Astrocyte of the spinal cord (primary cell): Measurements from ENCODE around the gene LTA.

Experiments
- DNase-seq: peaks from one replicate; pipeline ENCODE4 v3.0.0; 2011; ENCODE audit warnings: low read depth, low spot score
- H3K4me3 ChIP-seq: 2 replicates; pipeline ENCODE4 v1.5.1; 2011; ENCODE audit warnings: low read depth, mild to moderate bottlenecking, low read length, moderate library complexity
- CTCF ChIP-seq: IDR thresholded peaks from 2 replicates; pipeline ENCODE4 v1.5.1; 2012; ENCODE audit warnings: low read depth, mild to moderate bottlenecking, low read length, inconsistent platforms
- in situ Hi-C: cut with HindIII; loops from 2 replicates; pipeline ENCODE4 v1.10.0; 2017; ENCODE audit warnings: low sequenced_read_pairs

The LTA gene

GRCh38 chr6:31530659-31531058 is 41.4 kb upstream of the LTA start:
- no peak for DNase-seq
- no peak for TF ChIP-seq CTCF
- in situ Hi-C loops = no loop called here
- H3K4me3 ChIP-seq = no peak overlapping the region

DNA sequence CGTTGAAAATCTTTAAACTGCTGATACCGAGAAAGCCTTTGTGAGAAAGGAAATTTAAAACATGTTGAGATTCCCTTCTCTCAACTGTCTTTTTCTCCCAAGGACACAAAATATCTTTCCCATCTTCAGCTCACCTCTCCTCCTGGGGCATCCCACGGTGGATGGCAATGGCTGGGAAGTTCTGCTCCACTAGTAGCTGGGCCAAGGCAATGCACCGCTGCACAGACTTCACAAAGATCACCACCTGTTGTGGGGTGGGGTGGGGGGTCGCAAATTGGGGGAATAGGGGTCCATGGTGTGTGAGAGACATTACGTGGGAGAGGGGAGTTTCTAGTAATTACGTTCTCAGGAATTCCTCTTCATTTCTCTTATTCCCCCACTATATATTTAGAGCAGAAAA is 40.9 kb upstream of the LTA start:
- H3K4me3 ChIP-seq = no peak overlapping the region
- no peak for TF ChIP-seq CTCF
- no peak for DNase-seq
- in situ Hi-C loops = no loop called here

DNA sequence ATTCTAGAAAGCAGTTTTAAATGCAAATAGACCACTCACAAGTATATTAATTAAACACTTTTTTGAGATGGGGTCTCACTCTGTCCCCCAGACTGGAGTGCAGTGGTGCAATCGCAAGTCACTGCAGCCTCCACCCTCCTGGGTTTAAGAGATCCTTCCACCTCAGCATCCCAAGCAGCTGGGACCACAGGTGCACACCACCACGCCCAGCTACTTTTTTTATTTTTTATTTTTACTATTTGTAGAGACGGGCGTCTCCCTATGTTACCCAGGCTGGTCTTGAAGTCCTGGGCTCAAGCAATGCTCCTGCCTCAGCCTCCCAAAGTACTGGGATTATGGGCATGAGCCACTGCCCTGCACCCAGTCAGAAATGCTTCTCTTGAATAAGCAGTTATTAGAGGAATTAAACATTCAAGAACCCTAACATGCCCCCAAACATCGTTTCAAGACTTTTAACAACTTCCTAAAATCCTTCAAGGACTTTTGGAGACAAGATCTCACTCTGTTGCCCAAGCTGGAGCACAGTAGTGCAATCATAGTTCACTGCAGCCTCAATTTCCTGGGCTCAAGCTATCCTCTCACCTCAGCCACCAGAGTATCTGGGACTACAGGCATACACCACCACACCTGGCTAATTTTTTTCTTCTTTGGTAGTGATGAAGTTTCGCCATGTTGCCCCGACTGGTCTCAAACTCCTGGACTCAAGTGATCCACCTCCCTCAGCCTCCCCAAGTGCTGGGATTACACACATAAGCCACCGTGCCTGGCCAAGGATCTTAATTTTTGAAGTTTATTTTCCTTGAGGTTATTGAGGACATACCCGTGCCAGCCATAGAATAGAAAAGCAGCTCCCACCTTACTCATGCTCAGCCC is 40.1 kb upstream of the LTA start:
- DNase-seq = no peak
- H3K4me3 ChIP-seq = no peak overlapping the region
- in situ Hi-C loops = no loop called here
- no peak for TF ChIP-seq CTCF

GRCh38 chr6:31532644-31533454 is 39.2 kb upstream of the LTA start:
- H3K4me3 ChIP-seq = no peak overlapping the region
- in situ Hi-C loops = no loop called here
- no peak for TF ChIP-seq CTCF
- DNase-seq = no peak

GRCh38 chr6:31533455-31533841 is 38.6 kb upstream of the LTA start:
- H3K4me3 ChIP-seq = no peak overlapping the region
- in situ Hi-C loops = no loop called here

DNA sequence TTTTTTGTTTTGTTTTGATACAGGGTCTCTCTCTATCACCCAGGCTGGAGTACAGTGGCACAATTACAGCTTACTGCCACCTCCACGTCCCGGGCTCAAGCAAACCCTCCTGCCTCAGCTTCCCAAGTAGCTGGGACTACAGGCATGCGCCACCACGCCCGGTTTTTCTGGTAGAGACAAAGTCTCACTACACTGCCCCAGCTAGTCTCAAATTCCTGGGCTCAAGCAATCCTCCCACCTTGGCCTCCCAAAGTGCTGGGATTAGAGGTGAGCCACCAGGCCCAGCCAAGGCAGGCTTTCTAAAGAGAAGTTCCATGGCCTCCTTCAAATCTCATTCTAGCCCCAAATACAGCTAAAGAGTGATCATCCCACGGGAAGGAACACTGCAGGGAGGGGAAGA is 38.1 kb upstream of the LTA start:
- no peak for TF ChIP-seq CTCF
- in situ Hi-C loops = no loop called here

More at GRCh38 chr6:31533455-31533841, 38.6 kb upstream of the LTA start:
- TF ChIP-seq CTCF = no peak
- no peak for DNase-seq

More for the DNA sequence above, 38.1 kb upstream of the LTA start:
- no peak overlapping the region for H3K4me3 ChIP-seq
- no peak for DNase-seq
